B cell (primary cell): ENCODE measurements around the gene MYOCOS. TPM values are rescaled to one million over a fixed set of nuclear protein-coding genes. Genes with fewer than 3 reads are reported as not detected.
"Not testable (repeated sequence)": the region's sequence is repeated elsewhere in the genome, so short reads cannot be mapped to it uniquely, and the experiment has no call there.

Experiments
- ATAC-seq: fragments of 200-7000 bp; cut with Tn5 transposase; one replicate; pipeline ENCODE4 v1.10.0; 2021; ENCODE audit warnings: low read depth, mild to moderate bottlenecking, moderate number of reproducible peaks, moderate library complexity
- CTCF ChIA-PET: fragments of 350-600 bp; sonication (Branson Sonifier 250); formaldehyde crosslinking; loops from one replicate; lab custom pipeline; 2021; ENCODE audit warnings: antibody characterized with exemption, inconsistent platforms; lab: Charles Lee
- POLR2A ChIA-PET: fragments of 350-600 bp; sonication (Branson Sonifier 250); formaldehyde crosslinking; loops from one replicate; lab custom pipeline; 2021; ENCODE audit warnings: antibody characterized with exemption; lab: Charles Lee
- DNase-seq: peaks from one replicate; pipeline ENCODE4 v3.0.0; 2013
- H2AFZ ChIP-seq: 2 replicates; pipeline ENCODE4 v1.6.1; 2012; ENCODE audit warnings: mild to moderate bottlenecking, low read depth, low read length; ENCODE audit not compliant: insufficient read depth, poor library complexity, severe bottlenecking
- H3K27ac ChIP-seq, 2 donors: 1 replicate in 1 of 2; 2 replicates in 1 of 2; pipeline ENCODE4 v1.5.1; 2012 to 2013; ENCODE audit warnings: low read length in 2 of 2, mild to moderate bottlenecking in 2 of 2, moderate library complexity in 1 of 2
- H3K27me3 ChIP-seq, 4 experiments: fragments of 200-600 bp in 1 of 4; sonication (generic) in 1 of 4; replicated peaks in 1 of 4; 1 replicate in 2 of 4; 2 replicates in 2 of 4; pipeline versions ENCODE4 v1.6.1 to v1.7.0; 2013 to 2016; ENCODE audit warnings: low read length in 3 of 4, mild to moderate bottlenecking in 2 of 4, mixed read lengths in 1 of 4, moderate library complexity in 1 of 4; ENCODE audit not compliant: insufficient read depth in 4 of 4, control insufficient read depth in 3 of 4; ENCODE audit errors: control extremely low read depth in 1 of 4
- H3K36me3 ChIP-seq, 2 experiments: replicated peaks in 1 of 2; 1 replicate in 1 of 2; 2 replicates in 1 of 2; pipeline versions ENCODE4 v1.6.1 to v1.7.1; 2013; ENCODE audit warnings: low read length in 1 of 2; ENCODE audit not compliant: insufficient read depth in 2 of 2, control insufficient read depth in 1 of 2; ENCODE audit errors: control extremely low read depth in 1 of 2, extremely low read depth in 1 of 2
- H3K4me1 ChIP-seq, 2 donors: fragments of 200-600 bp in 1 of 2; sonication (generic) in 1 of 2; 1 replicate in 1 of 2; 2 replicates in 1 of 2; pipeline versions ENCODE4 v1.5.1 to v1.6.1; 2013 to 2017; ENCODE audit warnings: low read length in 2 of 2; ENCODE audit not compliant: control insufficient read depth in 2 of 2, insufficient read depth in 2 of 2
- H3K4me2 ChIP-seq: replicated peaks from 2 replicates; pipeline ENCODE3; 2012; ENCODE audit warnings: mild to moderate bottlenecking, low read depth, low read length; ENCODE audit not compliant: poor library complexity, severe bottlenecking
- H3K4me3 ChIP-seq, 5 experiments: fragments of 200-600 bp in 1 of 5; sonication (generic) in 1 of 5; 1 replicate in 3 of 5; 2 replicates in 2 of 5; pipeline versions ENCODE4 v1.5.1 to v1.7.0; 2011 to 2016; ENCODE audit warnings: low read length in 4 of 5, mild to moderate bottlenecking in 4 of 5, low read depth in 2 of 5, control low read depth in 1 of 5, moderate library complexity in 1 of 5; ENCODE audit not compliant: insufficient read depth in 1 of 5; ENCODE audit errors: control extremely low read depth in 1 of 5, extremely low read depth in 1 of 5
- H3K79me2 ChIP-seq: fragments of 200-600 bp; sonication (generic); one replicate; pipeline ENCODE4 v1.6.0; 2016; ENCODE audit warnings: low read length; ENCODE audit not compliant: control insufficient read depth, insufficient read depth
- H3K9ac ChIP-seq: fragments of 200-600 bp; sonication (generic); 2 replicates; pipeline ENCODE4 v1.6.1; 2017; ENCODE audit warnings: mild to moderate bottlenecking, low read length, moderate library complexity
- H3K9me3 ChIP-seq, 3 donors: one replicate each; pipeline versions ENCODE4 v1.6.1 to v1.7.1; 2013; ENCODE audit warnings: low read length in 2 of 3; ENCODE audit not compliant: control insufficient read depth in 2 of 3, insufficient read depth in 1 of 3; ENCODE audit errors: control extremely low read depth in 1 of 3
- H4K20me1 ChIP-seq: 2 replicates; pipeline ENCODE4 v1.6.0; 2012; ENCODE audit warnings: mild to moderate bottlenecking, low read length; ENCODE audit not compliant: insufficient read depth, control insufficient read depth, poor library complexity, severe bottlenecking
- H3K27ac Mint-ChIP-seq: one replicate; pipeline ENCODE4 v1.8.0; 2021; ENCODE audit warnings: mixed read lengths
- H3K27me3 Mint-ChIP-seq: one replicate; pipeline ENCODE4 v1.8.0; 2021; ENCODE audit warnings: mixed read lengths
- H3K4me1 Mint-ChIP-seq: one replicate; pipeline ENCODE4 v1.8.0; 2021; ENCODE audit warnings: mixed read lengths
- H3K4me3 Mint-ChIP-seq: one replicate; pipeline ENCODE4 v1.8.0; 2021; ENCODE audit warnings: mixed read lengths
- H3K9me3 Mint-ChIP-seq: one replicate; pipeline ENCODE4 v1.8.0; 2022; ENCODE audit warnings: mixed read lengths; ENCODE audit not compliant: insufficient read depth
- EZH2 ChIP-seq: IDR thresholded peaks from 2 replicates; pipeline ENCODE4 v1.6.1; 2012; ENCODE audit warnings: borderline replicate concordance, low read depth, mild to moderate bottlenecking, moderate library complexity, low read length; ENCODE audit not compliant: insufficient read depth, poor library complexity, severe bottlenecking
- WGBS: methylation state at CpG from one replicate; pipeline ENCODE4 v1.1.5; 2013; ENCODE audit warnings: missing lambda C conversion rate; ENCODE audit not compliant: insufficient coverage; 5-methylcytosine and 5-hydroxymethylcytosine counted together
- intact Hi-C: fragments of 100-400 bp; cut with micrococcal nuclease; formaldehyde crosslinking; loops from one replicate; pipeline ENCODE4 v1.10.0; 2022
- polyA plus RNA-seq: library from polyadenylated mRNA; depleted of rRNA; stranded (reverse); fragments of >200 nt; gene quantifications from 2 replicates; pipeline ENCODE4 v1.2.3, GENCODE V29; 2012
- total RNA-seq, 2 donors: library from RNA; stranded (reverse); fragments of 120-200 nt in 1 of 2; gene quantifications; 1 replicate in 1 of 2; 2 replicates in 1 of 2; pipeline versions ENCODE4 v1.2.3 to v1.2.4, GENCODE V29; 2013 to 2022
- TF ChIP-seq, protein P1 (sequence below): fragments of 200-600 bp; IDR thresholded peaks from one replicate; pipeline ENCODE4 v1.8.0; 2022; ENCODE audit warnings: antibody characterized with exemption, mild to moderate bottlenecking

Gene MYOCOS
- total and polyA plus RNA-seq, 2 donors (not counting 1 experiment from before 2014, with no cell fraction given) = 0.39 TPM; not detected in 1

DNA sequence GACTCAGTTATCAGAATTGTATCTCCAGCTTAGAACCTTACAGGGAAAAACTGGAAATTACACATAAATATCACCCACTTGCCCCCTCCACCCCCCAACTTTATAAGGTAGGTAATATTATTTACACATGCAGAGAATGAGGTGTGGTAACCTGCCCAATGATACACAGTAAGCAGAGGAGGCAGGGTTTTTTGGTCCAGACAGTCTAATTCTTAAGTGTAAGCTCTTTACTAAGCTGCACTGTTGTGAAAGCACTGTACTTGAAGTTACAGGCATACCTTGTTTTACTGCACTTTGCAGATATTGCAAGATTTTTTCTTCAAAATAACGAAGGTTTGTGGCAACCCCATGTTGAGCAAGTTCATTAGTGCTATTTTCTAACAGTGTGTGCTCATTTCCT lies 24.8 kb upstream of the MYOCOS start:
- H3K27ac Mint-ChIP-seq = no peak overlapping the region
- Histone ChIP-seq H3K79me2 (no peaks in the 10 kb centered on the region), H3K9ac (no peak overlapping the region), H3K4me2 (no peak overlapping the region), H3K9me3 (no peaks in the 10 kb centered on the region), H3K36me3 (peaks cover 3 to 6% of the 10 kb centered on the region in 2 experiments), H3K27me3 (no peaks in the 10 kb centered on the region), H4K20me1 (no peaks in the 10 kb centered on the region), H3K4me1 (no peaks in the 10 kb centered on the region), H3K4me3 (no peak overlapping the region), H3K27ac (no peak overlapping the region), H2AFZ (no peak overlapping the region)
- H3K4me1 Mint-ChIP-seq = peaks cover 2% of the 10 kb centered on the region
- intact Hi-C loops = no loop called here
- POLR2A ChIA-PET = no interaction called here
- H3K27me3 Mint-ChIP-seq = no peaks in the 10 kb centered on the region
- no peak for TF ChIP-seq EZH2
- TF ChIP-seq, protein P1, sequence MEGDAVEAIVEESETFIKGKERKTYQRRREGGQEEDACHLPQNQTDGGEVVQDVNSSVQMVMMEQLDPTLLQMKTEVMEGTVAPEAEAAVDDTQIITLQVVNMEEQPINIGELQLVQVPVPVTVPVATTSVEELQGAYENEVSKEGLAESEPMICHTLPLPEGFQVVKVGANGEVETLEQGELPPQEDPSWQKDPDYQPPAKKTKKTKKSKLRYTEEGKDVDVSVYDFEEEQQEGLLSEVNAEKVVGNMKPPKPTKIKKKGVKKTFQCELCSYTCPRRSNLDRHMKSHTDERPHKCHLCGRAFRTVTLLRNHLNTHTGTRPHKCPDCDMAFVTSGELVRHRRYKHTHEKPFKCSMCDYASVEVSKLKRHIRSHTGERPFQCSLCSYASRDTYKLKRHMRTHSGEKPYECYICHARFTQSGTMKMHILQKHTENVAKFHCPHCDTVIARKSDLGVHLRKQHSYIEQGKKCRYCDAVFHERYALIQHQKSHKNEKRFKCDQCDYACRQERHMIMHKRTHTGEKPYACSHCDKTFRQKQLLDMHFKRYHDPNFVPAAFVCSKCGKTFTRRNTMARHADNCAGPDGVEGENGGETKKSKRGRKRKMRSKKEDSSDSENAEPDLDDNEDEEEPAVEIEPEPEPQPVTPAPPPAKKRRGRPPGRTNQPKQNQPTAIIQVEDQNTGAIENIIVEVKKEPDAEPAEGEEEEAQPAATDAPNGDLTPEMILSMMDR = no peak
- CTCF ChIA-PET = no interaction called here
- H3K9me3 Mint-ChIP-seq = no peaks in the 10 kb centered on the region
- DNase-seq (no peak), ATAC-seq (no peak)
- no CpG with 5 or more reads among the region's 1 CpG for WGBS
- no peak overlapping the region for H3K4me3 Mint-ChIP-seq

DNA sequence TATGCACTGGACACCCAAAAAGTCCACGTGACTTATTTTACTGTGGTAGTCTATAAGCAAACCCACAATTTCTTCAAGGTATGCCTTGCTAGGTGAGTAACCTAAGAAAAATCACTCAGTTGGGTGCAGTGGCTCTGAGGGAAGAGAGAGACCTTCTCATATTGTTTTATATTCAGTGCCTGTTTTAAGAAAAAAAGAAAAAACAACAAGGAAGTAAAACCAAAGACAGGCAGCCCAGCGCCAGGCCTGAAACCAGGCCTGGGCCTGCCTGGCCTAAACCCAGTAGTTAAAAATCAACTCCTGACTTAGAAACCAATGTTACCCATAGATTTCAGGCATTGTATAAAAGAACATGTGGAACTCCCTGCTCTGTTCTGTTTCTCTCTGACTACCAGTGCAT lies 21.7 kb upstream of the MYOCOS start:
- H3K27me3 Mint-ChIP-seq, H3K4me1 ChIP-seq, ATAC-seq, DNase-seq, H2AFZ ChIP-seq, H3K9me3 Mint-ChIP-seq, H3K4me3 Mint-ChIP-seq, intact Hi-C loops, H3K4me1 Mint-ChIP-seq, H3K4me3 ChIP-seq, H3K4me2 ChIP-seq, H3K9ac ChIP-seq, H3K79me2 ChIP-seq, POLR2A ChIA-PET, H3K36me3 ChIP-seq, H3K27me3 ChIP-seq, H3K27ac ChIP-seq, H3K9me3 ChIP-seq, H3K27ac Mint-ChIP-seq, H4K20me1 ChIP-seq: not testable (repeated sequence)
- CTCF ChIA-PET = interaction anchor here (0.8 kb wide), 1 partner anchor 87 kb away, joined by 3 read pairs; no protein-coding TSS in a partner anchor
- no CpG with 5 or more reads among the region's 2 CpGs for WGBS
